A673 (cell line): ENCODE measurements around the gene MPZL2. TPM values are rescaled to one million over a fixed set of nuclear protein-coding genes. Genes with fewer than 3 reads are reported as not detected.

Source experiments
- BruUV-seq: library from RNA; stranded (reverse); fragments of 400-500 nt; replicated peaks from 2 replicates; lab custom pipeline; 2021; lab: Mats Ljungman, UMichigan
- CTCF ChIA-PET: fragments of 300-600 bp; sonication (Branson Sonifier 250); formaldehyde crosslinking; loops from one replicate; lab custom pipeline; 2022; ENCODE audit warnings: antibody characterized with exemption; lab: Charles Lee
- POLR2A ChIA-PET: fragments of 300-600 bp; sonication (Branson Sonifier 250); formaldehyde crosslinking; loops from one replicate; lab custom pipeline; 2022; ENCODE audit warnings: antibody characterized with exemption; ENCODE audit not compliant: low non-redundant PET; lab: Charles Lee
- DNase-seq: peaks from one replicate; pipeline ENCODE4 v3.0.0-alpha.2; 2015; ENCODE audit warnings: low spot score
- H3K27ac ChIP-seq: fragments of 200-600 bp; sonication (generic); 2 replicates; pipeline ENCODE4 v1.5.1; 2016; ENCODE audit warnings: mixed run types, low read depth, mild to moderate bottlenecking, mixed read lengths, antibody characterized with exemption, low read length; ENCODE audit not compliant: poor library complexity, severe bottlenecking
- H3K27me3 ChIP-seq: fragments of 200-600 bp; sonication (generic); replicated peaks from 2 replicates; pipeline ENCODE4 v1.6.1; 2017; ENCODE audit warnings: mixed run types, low read depth, mild to moderate bottlenecking, mixed read lengths, antibody characterized with exemption, low read length; ENCODE audit not compliant: insufficient read depth, poor library complexity
- H3K36me3 ChIP-seq: fragments of 200-600 bp; sonication (generic); 2 replicates; pipeline ENCODE4 v1.6.1; 2016; ENCODE audit warnings: mixed run types, mild to moderate bottlenecking, mixed read lengths, antibody characterized with exemption, low read length; ENCODE audit not compliant: insufficient read depth, poor library complexity, severe bottlenecking
- H3K4me1 ChIP-seq: fragments of 200-600 bp; sonication (generic); 2 replicates; pipeline ENCODE4 v1.6.1; 2017; ENCODE audit warnings: mixed run types, mild to moderate bottlenecking, mixed read lengths, antibody characterized with exemption, low read length; ENCODE audit not compliant: insufficient read depth, poor library complexity, severe bottlenecking
- H3K4me3 ChIP-seq: fragments of 200-600 bp; sonication (generic); 2 replicates; pipeline ENCODE4 v1.5.1; 2016; ENCODE audit warnings: low read depth, mixed run types, mild to moderate bottlenecking, mixed read lengths, low read length; ENCODE audit not compliant: poor library complexity, severe bottlenecking
- H3K9me3 ChIP-seq: fragments of 200-600 bp; sonication (generic); 2 replicates; pipeline ENCODE4 v1.6.1; 2016; ENCODE audit warnings: mixed run types, low read depth, mild to moderate bottlenecking, mixed read lengths, antibody characterized with exemption, low read length; ENCODE audit not compliant: poor library complexity, severe bottlenecking
- EZH2 ChIP-seq: fragments of 200-600 bp; sonication (generic); IDR thresholded peaks from 2 replicates; pipeline ENCODE4 v1.6.1; 2017; ENCODE audit warnings: borderline replicate concordance, low read depth, mild to moderate bottlenecking, mixed read lengths, antibody characterized with exemption, low read length; ENCODE audit not compliant: poor library complexity, severe bottlenecking
- intact Hi-C: fragments of 100-400 bp; cut with micrococcal nuclease; formaldehyde crosslinking; loops from one replicate; pipeline ENCODE4 v1.10.0; 2022; ENCODE audit not compliant: unreplicated experiment
- total RNA-seq: library from RNA; stranded (reverse); gene quantifications from 2 replicates; pipeline ENCODE4 v1.2.3, GENCODE V29; 2021
- TF ChIP-seq, protein P1 (sequence below): fragments of 300-800, 200-600 bp; sonication (generic); conservative IDR thresholded peaks from 2 replicates; pipeline ENCODE4 v1.5.1; 2017; ENCODE audit warnings: low read depth, mild to moderate bottlenecking, antibody characterized with exemption, low read length, moderate library complexity, mixed read lengths

The MPZL2 gene
- total RNA-seq, 1 experiment from 2014 or later = not detected

DNA sequence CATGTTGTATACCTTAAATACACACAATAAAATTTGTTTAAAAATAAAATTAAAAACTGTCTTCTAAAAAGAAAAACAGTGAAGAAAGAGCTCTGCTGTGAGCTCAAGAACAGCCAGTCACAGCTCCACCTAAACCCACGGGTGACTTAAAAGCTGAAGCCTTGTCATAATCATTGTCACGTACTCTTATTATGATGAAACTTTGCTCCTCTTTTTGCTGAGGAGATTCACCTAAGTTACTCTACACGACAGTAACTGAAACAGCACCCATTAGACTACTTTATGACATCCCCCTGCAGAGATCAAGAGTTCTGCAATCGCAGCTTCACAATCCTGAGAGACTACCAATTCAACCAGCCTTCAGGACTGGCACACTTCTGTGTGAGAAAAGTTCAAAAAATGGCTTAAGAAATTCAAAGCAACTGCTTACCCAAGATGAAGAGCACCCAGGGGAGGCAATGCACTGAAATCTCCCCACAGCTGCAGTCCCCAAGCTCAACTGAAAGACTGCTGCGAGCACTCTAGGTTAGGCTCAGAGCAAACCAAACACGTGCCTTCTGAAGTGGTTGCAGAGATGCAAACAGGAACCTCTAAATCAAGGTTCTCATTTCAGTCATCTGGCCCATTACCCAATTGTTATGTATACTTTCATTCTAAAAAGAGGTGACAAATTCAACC is 39.4 kb downstream of the MPZL2 start, which contains the start of gene JAML:
Gene JAML, minus strand, starts transcription at position 501 of the 678 bp plus-strand sequence. CDS start 10,145 bp downstream, outside the sequence.
- H3K27ac ChIP-seq = no peak within 1 kb of the TSS
- H3K4me1 ChIP-seq = no peaks in the 10 kb centered on the region
- POLR2A ChIA-PET = no interaction called here
- CTCF ChIA-PET = no interaction called here
- intact Hi-C loops = no loop called here
- H3K9me3 ChIP-seq = no peaks in the 10 kb centered on the region
- no peak within 1 kb of the TSS for H3K4me3 ChIP-seq
- DNase-seq = no peak
- BruUV-seq = no TSS peak
- no peak for TF ChIP-seq EZH2
- TF ChIP-seq, protein P1, sequence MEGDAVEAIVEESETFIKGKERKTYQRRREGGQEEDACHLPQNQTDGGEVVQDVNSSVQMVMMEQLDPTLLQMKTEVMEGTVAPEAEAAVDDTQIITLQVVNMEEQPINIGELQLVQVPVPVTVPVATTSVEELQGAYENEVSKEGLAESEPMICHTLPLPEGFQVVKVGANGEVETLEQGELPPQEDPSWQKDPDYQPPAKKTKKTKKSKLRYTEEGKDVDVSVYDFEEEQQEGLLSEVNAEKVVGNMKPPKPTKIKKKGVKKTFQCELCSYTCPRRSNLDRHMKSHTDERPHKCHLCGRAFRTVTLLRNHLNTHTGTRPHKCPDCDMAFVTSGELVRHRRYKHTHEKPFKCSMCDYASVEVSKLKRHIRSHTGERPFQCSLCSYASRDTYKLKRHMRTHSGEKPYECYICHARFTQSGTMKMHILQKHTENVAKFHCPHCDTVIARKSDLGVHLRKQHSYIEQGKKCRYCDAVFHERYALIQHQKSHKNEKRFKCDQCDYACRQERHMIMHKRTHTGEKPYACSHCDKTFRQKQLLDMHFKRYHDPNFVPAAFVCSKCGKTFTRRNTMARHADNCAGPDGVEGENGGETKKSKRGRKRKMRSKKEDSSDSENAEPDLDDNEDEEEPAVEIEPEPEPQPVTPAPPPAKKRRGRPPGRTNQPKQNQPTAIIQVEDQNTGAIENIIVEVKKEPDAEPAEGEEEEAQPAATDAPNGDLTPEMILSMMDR = no peak
- H3K36me3 ChIP-seq = no peaks in the 10 kb centered on the region
- H3K27me3 ChIP-seq = peaks cover 70% of the 10 kb centered on the region

DNA sequence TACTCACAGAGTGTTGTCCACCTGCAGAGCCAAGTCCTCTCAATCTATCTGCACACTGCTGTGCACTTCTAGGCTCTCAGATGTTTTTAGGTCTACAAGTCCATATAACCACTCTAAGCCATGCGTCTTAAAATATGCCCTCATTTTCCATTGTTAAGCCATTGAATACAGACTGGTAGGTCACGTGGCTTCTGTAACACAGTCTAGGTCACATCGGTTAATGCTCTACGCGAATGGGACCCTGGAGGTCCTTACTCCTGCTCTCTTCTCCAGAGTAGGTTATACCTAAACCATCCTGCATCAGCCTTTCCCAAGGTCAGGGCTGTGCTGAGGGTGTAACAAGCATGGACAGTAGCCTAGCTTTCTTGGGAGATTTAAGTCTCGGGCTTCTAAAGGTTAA is 40.1 kb downstream of the MPZL2 start:
- BruUV-seq = no TSS peak
- peaks cover 73% of the 10 kb centered on the region for H3K27me3 ChIP-seq
- H3K36me3 ChIP-seq = no peaks in the 10 kb centered on the region
- no peak overlapping the region for H3K4me3 ChIP-seq
- intact Hi-C loops = no loop called here
- H3K27ac ChIP-seq = no peak overlapping the region
- ChIA-PET CTCF (no interaction called here), POLR2A (no interaction called here)
- TF ChIP-seq, protein P1 = no peak
- no peak for TF ChIP-seq EZH2
- H3K4me1 ChIP-seq = no peaks in the 10 kb centered on the region
- H3K9me3 ChIP-seq = no peaks in the 10 kb centered on the region
- DNase-seq = no peak

DNA sequence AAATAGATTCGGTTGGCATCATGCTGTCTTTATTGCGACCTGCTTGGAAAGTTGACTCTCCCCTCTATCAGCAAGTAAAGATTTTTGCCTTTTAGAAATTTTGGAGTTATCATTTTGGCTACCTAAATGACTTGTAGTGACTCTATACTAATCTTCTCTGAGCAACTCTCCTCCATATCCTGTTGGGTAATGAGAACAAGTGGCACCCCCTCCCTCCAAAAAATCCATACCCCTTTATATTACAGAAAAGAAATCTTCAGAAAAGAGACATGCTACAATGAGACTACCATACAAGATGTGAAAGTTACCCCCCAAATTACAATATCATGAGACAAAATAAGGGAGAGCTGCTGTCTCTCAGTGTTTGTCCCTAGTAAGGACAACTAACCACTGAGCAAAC is 40.5 kb downstream of the MPZL2 start:
- POLR2A ChIA-PET = no interaction called here
- TF ChIP-seq, protein P1 = no peak
- TF ChIP-seq EZH2 = no peak
- no TSS peak for BruUV-seq
- Histone ChIP-seq H3K4me1 (no peaks in the 10 kb centered on the region), H3K36me3 (no peaks in the 10 kb centered on the region), H3K9me3 (no peaks in the 10 kb centered on the region), H3K27ac (no peak overlapping the region), H3K27me3 (peaks cover 77% of the 10 kb centered on the region), H3K4me3 (no peak overlapping the region)
- DNase-seq = no peak
- CTCF ChIA-PET = no interaction called here
- intact Hi-C loops = no loop called here
